ENCODE results near the gene TTC23.
"Not testable (repeated sequence)": the region's sequence is repeated elsewhere in the genome, so short reads cannot be mapped to it uniquely, and the experiment has no call there.

The TTC23 gene

GRCh38 chr15:99238849-99239248, 10.5 kb downstream of the TTC23 start:
- no peak overlapping the region for H3K4me3 ChIP-seq (ENCODE audit: low read depth, low read length)
- TF ChIP-seq CTCF (IDR thresholded peaks at IDR 0.05; ENCODE audit: low read depth, low read length), result no peak

DNA sequence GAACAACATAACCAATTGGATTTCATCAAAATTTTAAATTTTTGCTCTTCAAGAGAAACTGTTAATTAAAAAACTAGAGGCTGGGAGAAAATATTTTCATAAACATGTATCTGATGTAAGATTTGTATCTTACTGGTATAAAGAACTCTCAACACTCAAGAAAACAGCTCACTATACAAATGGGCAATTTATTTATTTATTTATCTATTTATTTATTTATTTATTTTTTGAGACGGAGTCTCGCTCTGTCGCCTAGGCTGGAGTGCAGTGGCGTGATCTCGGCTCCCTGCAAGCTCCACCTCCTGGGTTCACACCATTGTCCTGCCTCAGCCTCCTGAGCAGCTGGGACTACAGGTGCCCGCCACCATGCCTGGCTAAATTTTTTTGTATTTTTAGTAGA, 15.2 kb downstream of the TTC23 start:
- not testable (repeated sequence) for H3K4me3 ChIP-seq (ENCODE audit: low read depth, low read length)

- no peak for TF ChIP-seq CTCF (IDR thresholded peaks at IDR 0.05; ENCODE audit: low read depth, low read length)
- no peak overlapping the region for H3K4me3 ChIP-seq (ENCODE audit: low read depth, low read length)
Observed at GRCh38 chr15:99232740-99233139, 16.6 kb downstream of the TTC23 start.

DNA sequence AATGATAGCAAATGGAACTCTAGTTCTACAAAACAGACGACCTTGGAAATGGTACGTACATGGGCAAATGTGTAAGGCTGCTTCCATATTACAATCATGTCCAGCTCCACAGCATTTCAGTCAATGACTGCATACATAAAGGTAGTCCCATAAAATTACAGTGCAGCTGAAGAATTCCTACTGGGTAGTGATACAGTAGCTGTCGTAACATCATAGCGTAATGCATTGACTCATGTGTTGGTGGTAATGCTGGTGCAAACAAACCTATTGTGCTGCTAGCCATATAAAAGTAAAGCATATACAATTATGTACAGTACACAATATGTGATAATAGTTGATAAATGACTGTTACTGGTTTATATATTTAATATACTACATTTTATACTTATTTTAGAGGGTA, 18.5 kb downstream of the TTC23 start:
- H3K4me3 ChIP-seq (ENCODE audit: low read depth, low read length), result no peak overlapping the region
- TF ChIP-seq CTCF (IDR thresholded peaks at IDR 0.05; ENCODE audit: low read depth, low read length), result no peak

DNA sequence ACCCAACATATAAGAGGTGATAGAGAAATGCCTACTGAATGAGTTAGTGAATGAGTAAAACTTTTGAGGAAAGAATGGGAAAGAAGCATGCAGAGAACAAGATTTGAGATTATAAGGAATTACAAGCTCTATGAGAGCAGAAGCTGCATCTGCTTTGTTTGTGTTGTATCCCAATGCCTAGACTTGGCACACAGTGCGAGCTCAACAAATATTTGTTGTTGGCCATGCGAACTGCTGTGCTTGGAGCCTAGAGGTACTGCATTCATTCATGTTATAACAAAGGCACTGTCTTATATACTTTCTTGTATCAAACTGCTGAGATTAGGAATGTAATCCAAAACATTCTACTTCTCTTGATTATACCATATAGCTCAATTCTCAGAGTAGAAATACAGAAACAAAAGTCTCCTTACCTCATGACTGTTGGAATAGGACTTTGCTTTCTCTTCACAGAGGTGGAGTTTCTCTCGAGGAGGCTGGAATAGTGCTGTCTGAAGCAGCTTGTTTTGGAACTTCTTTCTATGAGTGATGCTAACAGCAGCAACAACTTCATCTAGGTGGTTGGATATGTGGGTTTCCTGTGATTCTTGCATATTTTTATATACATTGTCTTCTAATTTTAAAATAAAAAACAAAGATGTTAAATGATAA, 21.1 kb downstream of the TTC23 start:
- TF ChIP-seq CTCF (IDR thresholded peaks at IDR 0.05; ENCODE audit: low read depth, low read length), result no peak
- no peak overlapping the region for H3K4me3 ChIP-seq (ENCODE audit: low read depth, low read length)

GRCh38 chr15:99226802-99227201, 22.6 kb downstream of the TTC23 start:
- TF ChIP-seq CTCF (IDR thresholded peaks at IDR 0.05; ENCODE audit: low read depth, low read length), result no peak
- H3K4me3 ChIP-seq (ENCODE audit: low read depth, low read length), result no peak overlapping the region

DNA sequence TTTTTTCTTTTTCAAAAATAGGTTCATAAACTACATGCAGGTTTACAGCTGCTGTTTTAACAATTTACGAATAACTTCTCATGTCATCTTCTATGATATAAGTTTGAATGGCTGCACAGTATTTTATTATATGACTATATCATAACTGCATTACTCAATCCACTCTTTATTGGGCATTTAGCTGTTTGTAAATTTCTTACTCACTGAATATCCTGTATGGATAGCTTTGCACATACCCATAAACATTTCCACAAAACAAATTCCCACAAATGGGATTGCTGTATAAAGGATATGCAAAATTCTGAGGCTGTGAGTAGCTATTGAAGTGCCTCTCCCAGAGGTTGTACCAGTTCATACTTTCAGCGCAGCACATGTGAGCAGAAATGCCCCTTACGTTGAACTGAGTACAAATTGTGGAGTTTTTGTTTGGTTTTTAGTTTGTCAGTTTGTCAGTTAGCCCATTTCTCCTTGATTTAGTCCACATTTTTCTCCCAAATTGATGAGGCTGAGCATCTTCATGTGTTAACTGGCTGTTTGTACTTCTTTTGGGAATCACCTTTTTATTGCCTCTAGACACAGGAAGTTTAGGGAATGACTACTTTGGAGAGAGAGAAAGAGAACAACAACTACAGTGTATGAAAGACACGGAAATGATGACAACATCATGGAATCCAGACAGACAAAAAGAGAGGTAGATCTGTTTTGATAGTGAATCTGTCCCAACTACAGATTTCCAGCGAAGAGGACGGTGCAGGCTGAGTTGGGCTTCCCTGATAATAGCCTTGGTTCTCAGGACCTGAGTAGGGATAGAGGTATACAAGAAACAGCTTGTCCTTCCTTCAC, 24.8 kb downstream of the TTC23 start:
- no peak overlapping the region for H3K4me3 ChIP-seq (ENCODE audit: low read depth, low read length)
- TF ChIP-seq CTCF (IDR thresholded peaks at IDR 0.05; ENCODE audit: low read depth, low read length), result no peak

All from WI38 (cell line).